GM13976 (cell line): Measurements from ENCODE around the gene ADCYAP1R1.

ENCODE experiments used
- DNase-seq: peaks from one replicate; pipeline ENCODE4 v3.0.0; 2012; ENCODE audit warnings: low spot score
- CTCF ChIP-seq: IDR thresholded peaks from 2 replicates; pipeline ENCODE4 v1.5.1; 2012; ENCODE audit warnings: borderline replicate concordance, mild to moderate bottlenecking; ENCODE audit not compliant: insufficient read depth; ENCODE audit errors: extremely low read depth, missing control alignments, control extremely low read depth
- in situ Hi-C: fragments of 300-500 bp; cut with MboI; formaldehyde crosslinking; loops from one replicate; pipeline ENCODE4 v1.12.0; 2022; ENCODE audit warnings: low sequenced_read_pairs, mixed read lengths, inconsistent platforms; ENCODE audit not compliant: unreplicated experiment

The ADCYAP1R1 gene

GRCh38 chr7:31055471-31055870 lies 3.4 kb downstream of the ADCYAP1R1 start:
- TF ChIP-seq CTCF: no peak
- DNase-seq: no peak
- in situ Hi-C loops: no loop called here

GRCh38 chr7:31056775-31057346 lies 4.8 kb downstream of the ADCYAP1R1 start:
- in situ Hi-C loops: no loop called here
- DNase-seq: no peak
- no peak for TF ChIP-seq CTCF

GRCh38 chr7:31058122-31058521 lies 6.0 kb downstream of the ADCYAP1R1 start:
- DNase-seq: no peak
- TF ChIP-seq CTCF: no peak
- in situ Hi-C loops: no loop called here

- in situ Hi-C loops: no loop called here
- DNase-seq: no peak
- TF ChIP-seq CTCF: no peak
Observed at GRCh38 chr7:31058688-31059087, 6.6 kb downstream of the ADCYAP1R1 start.

- no peak for TF ChIP-seq CTCF
- in situ Hi-C loops: no loop called here
- DNase-seq: no peak
Observed at GRCh38 chr7:31059551-31059950, 7.4 kb downstream of the ADCYAP1R1 start.

- TF ChIP-seq CTCF: no peak
- in situ Hi-C loops: no loop called here
- DNase-seq: no peak
Observed at GRCh38 chr7:31061185-31061584, 9.1 kb downstream of the ADCYAP1R1 start.
